Esophagus muscularis mucosa (tissue), 4 donors: ENCODE data around the gene TLNRD1. TPM values are rescaled to one million over a fixed set of nuclear protein-coding genes. Genes with fewer than 3 reads are reported as not detected.

Experiments used
- DNase-seq: peaks from one replicate; pipeline ENCODE4 v3.0.0-alpha.2; 2017; ENCODE audit errors: extremely low spot score
- H3K27ac ChIP-seq, 4 donors: fragments of 200-600 bp; sonication (generic); replicated peaks in 1 of 4; 1 replicate in 3 of 4; 2 replicates in 1 of 4; pipeline ENCODE4 v1.5.1; 2016 to 2019; ENCODE audit warnings: mild to moderate bottlenecking in 1 of 4
- H3K27me3 ChIP-seq, 4 donors: fragments of 200-600 bp; sonication (generic); one replicate each; pipeline versions ENCODE4 v1.5.1 to v1.6.0; 2016 to 2019
- H3K36me3 ChIP-seq, 4 donors: fragments of 200-600 bp; sonication (generic); one replicate each; pipeline ENCODE4 v1.5.1; 2016 to 2019
- H3K4me1 ChIP-seq, 4 donors: fragments of 200-600 bp; sonication (generic); one replicate each; pipeline ENCODE4 v1.5.1; 2016 to 2019
- H3K4me3 ChIP-seq, 4 donors: fragments of 200-600 bp; sonication (generic); 1 replicate in 2 of 4; 2 replicates in 2 of 4; pipeline ENCODE4 v1.5.1; 2016 to 2019; ENCODE audit warnings: mild to moderate bottlenecking in 4 of 4, moderate library complexity in 1 of 4
- H3K9me3 ChIP-seq, 4 donors: fragments of 200-600 bp; sonication (generic); 1 replicate in 3 of 4; 2 replicates in 1 of 4; pipeline ENCODE4 v1.5.1; 2016 to 2019
- EP300 ChIP-seq: sonication (generic); formaldehyde crosslinking; IDR thresholded peaks from one replicate; pipeline ENCODE4 v1.6.1; 2017; ENCODE audit warnings: antibody characterized with exemption
- POLR2A ChIP-seq: fragments of 450-650 bp; IDR thresholded peaks from one replicate; pipeline ENCODE4 v1.6.1; 2017; ENCODE audit warnings: antibody characterized with exemption, moderate library complexity, mild to moderate bottlenecking, low read depth
- POLR2AphosphoS5 ChIP-seq, 2 donors: sonication (generic); formaldehyde crosslinking; IDR thresholded peaks; one replicate each; pipeline ENCODE4 v1.6.1; 2017; ENCODE audit warnings: antibody characterized with exemption in 2 of 2
- WGBS: methylation state at CpG from one replicate; pipeline ENCODE4 v1.1.5; 2018; 5-methylcytosine and 5-hydroxymethylcytosine counted together
- intact Hi-C: fragments of 100-400 bp; cut with DNase I; formaldehyde crosslinking; loops from one replicate; pipeline ENCODE4 v1.15.1; 2023
- total RNA-seq, 4 donors: library from RNA; depleted of rRNA; stranded (reverse); fragments of >200 nt; gene quantifications; one replicate each; pipeline versions ENCODE4 v1.1.0 to v1.2.1, GENCODE V29; 2016
- TF ChIP-seq, protein P1 (sequence below), 3 experiments: fragments of 200-600 bp in 2 of 3; fragments of 450-650 bp in 1 of 3; sonication (generic) in 2 of 3; IDR thresholded peaks; one replicate each; pipeline ENCODE4 v1.5.1; 2017 to 2019; ENCODE audit warnings: antibody characterized with exemption in 3 of 3, mild to moderate bottlenecking in 2 of 3, moderate library complexity in 1 of 3

The TLNRD1 gene
- total RNA-seq, 4 donors from 2014 or later: 15.8 to 45.7 (median 33.1) TPM

GRCh38 chr15:81015621-81016488 lies 15.1 kb downstream of the TLNRD1 start:
- 71% methylated on average over 8 of the region's 8 CpGs for whole genome bisulfite sequencing
- no peak for DNase-seq
- peak overlapping the region; percentile 29 to 48 (median 37) for H3K27ac ChIP-seq
- no peaks in the 10 kb centered on the region for H3K9me3 ChIP-seq
- H3K4me1 ChIP-seq: peaks cover 20 to 44% (median 30%) of the 10 kb centered on the region in 4 donors
- TF ChIP-seq POLR2A (no peak), POLR2AphosphoS5 (IDR thresholded peaks at IDR 0.05) (no peak), EP300 (no peak)
- TF ChIP-seq, protein P1, sequence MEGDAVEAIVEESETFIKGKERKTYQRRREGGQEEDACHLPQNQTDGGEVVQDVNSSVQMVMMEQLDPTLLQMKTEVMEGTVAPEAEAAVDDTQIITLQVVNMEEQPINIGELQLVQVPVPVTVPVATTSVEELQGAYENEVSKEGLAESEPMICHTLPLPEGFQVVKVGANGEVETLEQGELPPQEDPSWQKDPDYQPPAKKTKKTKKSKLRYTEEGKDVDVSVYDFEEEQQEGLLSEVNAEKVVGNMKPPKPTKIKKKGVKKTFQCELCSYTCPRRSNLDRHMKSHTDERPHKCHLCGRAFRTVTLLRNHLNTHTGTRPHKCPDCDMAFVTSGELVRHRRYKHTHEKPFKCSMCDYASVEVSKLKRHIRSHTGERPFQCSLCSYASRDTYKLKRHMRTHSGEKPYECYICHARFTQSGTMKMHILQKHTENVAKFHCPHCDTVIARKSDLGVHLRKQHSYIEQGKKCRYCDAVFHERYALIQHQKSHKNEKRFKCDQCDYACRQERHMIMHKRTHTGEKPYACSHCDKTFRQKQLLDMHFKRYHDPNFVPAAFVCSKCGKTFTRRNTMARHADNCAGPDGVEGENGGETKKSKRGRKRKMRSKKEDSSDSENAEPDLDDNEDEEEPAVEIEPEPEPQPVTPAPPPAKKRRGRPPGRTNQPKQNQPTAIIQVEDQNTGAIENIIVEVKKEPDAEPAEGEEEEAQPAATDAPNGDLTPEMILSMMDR (IDR thresholded peaks at IDR 0.05): no peak
- no peaks in the 10 kb centered on the region for H3K36me3 ChIP-seq
- H3K27me3 ChIP-seq: no peaks in the 10 kb centered on the region
- intact Hi-C loops: no loop called here
- no peak overlapping the region for H3K4me3 ChIP-seq

- TF ChIP-seq, protein P1 (IDR thresholded peaks at IDR 0.05): no peak
- peak in 1 of 2 donors; percentile 21 for TF ChIP-seq POLR2AphosphoS5 (IDR thresholded peaks at IDR 0.05)
- Histone ChIP-seq H3K9me3 (no peaks in the 10 kb centered on the region), H3K4me1 (peaks cover 20 to 41% (median 30%) of the 10 kb centered on the region in 4 donors), H3K36me3 (no peaks in the 10 kb centered on the region), H3K27me3 (no peaks in the 10 kb centered on the region), H3K27ac (peak overlapping the region; percentile 29 to 48 (median 37)), H3K4me3 (no peak overlapping the region)
- DNase-seq: no peak
- intact Hi-C loops: no loop called here
- WGBS: 36% methylated on average over 1 of the region's 1 CpG
Measured at GRCh38 chr15:81016489-81017068, 15.9 kb downstream of the TLNRD1 start.

DNA sequence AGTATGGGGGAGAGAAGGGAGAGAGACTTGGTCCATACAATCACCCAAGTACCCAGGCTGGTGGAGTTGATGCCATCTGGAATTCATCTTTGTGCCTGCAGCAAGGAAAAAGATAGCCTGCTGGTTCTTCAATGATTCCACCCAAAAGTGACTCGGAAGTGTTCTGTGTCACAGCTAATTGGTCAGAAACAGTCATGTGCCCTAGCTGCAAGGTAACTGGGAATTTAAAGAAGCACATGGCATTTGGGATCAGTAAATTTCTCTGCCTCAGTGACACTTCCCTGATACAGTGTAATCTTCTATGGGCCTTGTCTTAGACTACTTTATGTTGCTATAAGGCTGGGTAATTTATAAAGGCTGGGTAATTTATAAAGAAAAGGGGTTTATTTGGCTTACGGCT lies 17.5 kb downstream of the TLNRD1 start:
- WGBS: 100% methylated on average over 2 of the region's 2 CpGs
- Histone ChIP-seq H3K27me3 (no peaks in the 10 kb centered on the region), H3K4me1 (peaks cover 21 to 32% (median 29%) of the 10 kb centered on the region in 4 donors), H3K4me3 (no peak overlapping the region), H3K27ac (no peak overlapping the region), H3K9me3 (no peaks in the 10 kb centered on the region), H3K36me3 (no peaks in the 10 kb centered on the region)
- DNase-seq: no peak
- intact Hi-C loops: no loop called here
- TF ChIP-seq POLR2AphosphoS5 (IDR thresholded peaks at IDR 0.05) (no peak), POLR2A (no peak), EP300 (no peak)
- TF ChIP-seq, protein P1 (IDR thresholded peaks at IDR 0.05): no peak

DNA sequence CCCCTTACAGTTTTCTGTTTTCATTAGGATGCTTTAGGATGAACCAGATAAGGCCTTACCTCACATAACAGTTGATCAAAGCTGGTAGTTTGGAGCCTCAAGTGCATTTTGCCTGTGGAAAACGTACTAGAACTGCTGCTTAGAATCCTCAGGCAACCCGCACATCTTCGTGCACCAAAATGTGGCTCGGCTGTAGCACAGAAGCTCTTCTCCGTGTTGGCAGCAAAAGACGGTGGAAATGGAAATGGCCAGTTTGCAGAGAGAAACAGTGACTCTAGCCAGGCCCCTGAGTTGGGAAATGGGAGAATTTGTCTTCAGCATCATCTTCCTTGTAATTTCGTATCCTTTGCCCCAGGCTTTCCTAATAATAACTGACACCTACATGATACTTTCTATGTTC lies 20.6 kb downstream of the TLNRD1 start:
- Histone ChIP-seq H3K4me1 (peaks cover 2 to 28% (median 18%) of the 10 kb centered on the region in 4 donors), H3K36me3 (no peaks in the 10 kb centered on the region), H3K27ac (no peak overlapping the region), H3K4me3 (no peak overlapping the region), H3K27me3 (no peaks in the 10 kb centered on the region), H3K9me3 (no peaks in the 10 kb centered on the region)
- no peak for TF ChIP-seq EP300
- TF ChIP-seq POLR2A: no peak
- TF ChIP-seq, protein P1 (IDR thresholded peaks at IDR 0.05): no peak
- no peak for TF ChIP-seq POLR2AphosphoS5 (IDR thresholded peaks at IDR 0.05)
- WGBS: 88% methylated on average over 7 of the region's 7 CpGs
- intact Hi-C loops: no loop called here
- no peak for DNase-seq
